Forelimb muscle (tissue), 1 donor: ENCODE measurements around the gene YPEL2. TPM values are rescaled to one million over a fixed set of nuclear protein-coding genes. Genes with fewer than 3 reads are reported as not detected.

ENCODE experiments used
- DNase-seq: peaks from one replicate; pipeline ENCODE4 v3.0.0-alpha.2; 2013; ENCODE audit warnings: low read depth
- polyA plus RNA-seq: library from polyadenylated mRNA; unstranded; fragments of 120-200 nt; gene quantifications from one replicate; pipeline ENCODE4 v1.2.1, GENCODE V29; 2013; ENCODE audit not compliant: insufficient read length

YPEL2 gene
- polyA plus RNA-seq, 1 donor: 16.0 TPM

- DNase-seq: no peak
These were observed 102.1 kb downstream of the YPEL2 start for GRCh38 chr17:59433586-59433985.

- DNase-seq: no peak
These were observed 103.0 kb downstream of the YPEL2 start for GRCh38 chr17:59434429-59434828.

- DNase-seq: no peak
These were observed 103.8 kb downstream of the YPEL2 start for GRCh38 chr17:59435238-59435637.

- DNase-seq: no peak
These were observed 105.4 kb downstream of the YPEL2 start for GRCh38 chr17:59436900-59437299.

- DNase-seq: no peak
These were observed 106.4 kb downstream of the YPEL2 start for GRCh38 chr17:59437791-59438281.

GRCh38 chr17:59439262-59439661 lies 107.8 kb downstream of the YPEL2 start:
- no peak for DNase-seq

- no peak for DNase-seq
These were observed 108.3 kb downstream of the YPEL2 start for GRCh38 chr17:59439741-59440211.

- peak; percentile 84 for DNase-seq
These were observed 109.5 kb downstream of the YPEL2 start for GRCh38 chr17:59440757-59441463.

GRCh38 chr17:59441464-59442096 lies 110.1 kb downstream of the YPEL2 start:
- no peak for DNase-seq

- no peak for DNase-seq
These were observed 111.7 kb downstream of the YPEL2 start for GRCh38 chr17:59443106-59443505.

Other genes starting within 250 kb of the YPEL2 start
- 13.7 TPM for gene TRIM37, start 224.8 kb upstream of the YPEL2 start, polyA plus RNA-seq
- gene SKA2, start 176.5 kb upstream of the YPEL2 start, polyA plus RNA-seq: 31.1 TPM
- gene PRR11, start 175.9 kb upstream of the YPEL2 start, polyA plus RNA-seq: 9.7 TPM
- gene SMG8, start 121.6 kb upstream of the YPEL2 start, polyA plus RNA-seq: 13.0 TPM
- 2.0 TPM for gene GDPD1, start 111.1 kb upstream of the YPEL2 start, polyA plus RNA-seq
- 29.6 TPM for gene DHX40, start 234.0 kb downstream of the YPEL2 start, polyA plus RNA-seq